Measurements from ENCODE around the gene CCDC57.
"Not testable (repeated sequence)": the region's sequence is repeated elsewhere in the genome, so short reads cannot be mapped to it uniquely, and the experiment has no call there.

CCDC57 gene

GRCh38 chr17:82219753-82220709 lies 7.4 kb upstream of the CCDC57 start:
- FAIRE-seq: no peak

GRCh38 chr17:82219083-82219482 lies 6.4 kb upstream of the CCDC57 start:
- FAIRE-seq: no peak

GRCh38 chr17:82218349-82219075 lies 5.9 kb upstream of the CCDC57 start:
- FAIRE-seq: no peak

GRCh38 chr17:82217530-82218204 lies 5.0 kb upstream of the CCDC57 start:
- FAIRE-seq: no peak

GRCh38 chr17:82217120-82217529 lies 4.5 kb upstream of the CCDC57 start:
- no peak for FAIRE-seq

GRCh38 chr17:82216301-82217119 lies 3.9 kb upstream of the CCDC57 start:
- no peak for FAIRE-seq

- no peak for FAIRE-seq
Observed at GRCh38 chr17:82215972-82216300, 3.3 kb upstream of the CCDC57 start.

GRCh38 chr17:82215095-82215971 lies 2.7 kb upstream of the CCDC57 start:
- no peak for FAIRE-seq

- no peak for FAIRE-seq
Observed at GRCh38 chr17:82214012-82214628, 1.5 kb upstream of the CCDC57 start.

GRCh38 chr17:82213251-82214011 lies 789 bp upstream of the CCDC57 start:
- no peak for FAIRE-seq

GRCh38 chr17:82210655-82211054 lies 2.0 kb downstream of the CCDC57 start:
- not testable (repeated sequence) for FAIRE-seq

- no peak for FAIRE-seq
Observed at GRCh38 chr17:82205720-82206508, 6.7 kb downstream of the CCDC57 start.

- FAIRE-seq: no peak
Observed at GRCh38 chr17:82204831-82205719, 7.6 kb downstream of the CCDC57 start.

- no peak for FAIRE-seq
Observed at GRCh38 chr17:82203920-82204319, 8.7 kb downstream of the CCDC57 start.

- no peak for FAIRE-seq
Observed at GRCh38 chr17:82202981-82203380, 9.7 kb downstream of the CCDC57 start.

GRCh38 chr17:82201498-82201910 lies 11.1 kb downstream of the CCDC57 start:
- FAIRE-seq: no peak

- no peak for FAIRE-seq
Observed at GRCh38 chr17:82200743-82201497, 11.7 kb downstream of the CCDC57 start.

Measured in endometrium (tissue), 2 donors.